HG02610 (cell line): ENCODE data around the gene TNRC18.

Experiments
- ATAC-seq: cut with Tn5 transposase; IDR thresholded peaks from one replicate; pipeline ENCODE4 v1.9.1; 2021; ENCODE audit warnings: mild to moderate bottlenecking, moderate library complexity; ENCODE audit not compliant: unreplicated experiment

The TNRC18 gene

GRCh38 chr7:5404421-5404826, 19.2 kb downstream of the TNRC18 start:
- no peak for ATAC-seq

GRCh38 chr7:5403442-5403841, 20.2 kb downstream of the TNRC18 start:
- ATAC-seq = no peak

GRCh38 chr7:5397736-5398135, 25.9 kb downstream of the TNRC18 start:
- no peak for ATAC-seq

GRCh38 chr7:5396999-5397663, 26.5 kb downstream of the TNRC18 start:
- peak; percentile 91 for ATAC-seq

- peak; percentile 38 for ATAC-seq
These were observed 27.1 kb downstream of the TNRC18 start for GRCh38 chr7:5396542-5396941.

- ATAC-seq = no peak
These were observed 28.4 kb downstream of the TNRC18 start for GRCh38 chr7:5395246-5395645.

GRCh38 chr7:5394264-5395105, 29.1 kb downstream of the TNRC18 start:
- ATAC-seq = no peak

GRCh38 chr7:5393748-5394147, 29.9 kb downstream of the TNRC18 start:
- ATAC-seq = no peak

- ATAC-seq = no peak
These were observed 30.3 kb downstream of the TNRC18 start for GRCh38 chr7:5393328-5393727.

- no peak for ATAC-seq
These were observed 32.7 kb downstream of the TNRC18 start for GRCh38 chr7:5390918-5391317.

GRCh38 chr7:5388905-5389433, 34.7 kb downstream of the TNRC18 start:
- no peak for ATAC-seq

GRCh38 chr7:5388273-5388901, 35.2 kb downstream of the TNRC18 start:
- no peak for ATAC-seq

GRCh38 chr7:5387711-5388245, 35.9 kb downstream of the TNRC18 start:
- no peak for ATAC-seq

GRCh38 chr7:5384618-5385017, 39.0 kb downstream of the TNRC18 start:
- no peak for ATAC-seq

GRCh38 chr7:5383314-5384098, 40.1 kb downstream of the TNRC18 start:
- ATAC-seq = no peak

GRCh38 chr7:5382281-5382892, 41.2 kb downstream of the TNRC18 start:
- no peak for ATAC-seq

GRCh38 chr7:5381071-5381772, 42.4 kb downstream of the TNRC18 start:
- no peak for ATAC-seq

- no peak for ATAC-seq
These were observed 43.1 kb downstream of the TNRC18 start for GRCh38 chr7:5380350-5381070.

- no peak for ATAC-seq
These were observed 44.1 kb downstream of the TNRC18 start for GRCh38 chr7:5379546-5379945.
